ENCODE results near the gene ACTN1.
A peak's percentile ranks its signal among the peaks of the same experiment; 100 is the strongest.
"Not testable (repeated sequence)": the region's sequence is repeated elsewhere in the genome, so short reads cannot be mapped to it uniquely, and the experiment has no call there.

ACTN1 gene

DNA sequence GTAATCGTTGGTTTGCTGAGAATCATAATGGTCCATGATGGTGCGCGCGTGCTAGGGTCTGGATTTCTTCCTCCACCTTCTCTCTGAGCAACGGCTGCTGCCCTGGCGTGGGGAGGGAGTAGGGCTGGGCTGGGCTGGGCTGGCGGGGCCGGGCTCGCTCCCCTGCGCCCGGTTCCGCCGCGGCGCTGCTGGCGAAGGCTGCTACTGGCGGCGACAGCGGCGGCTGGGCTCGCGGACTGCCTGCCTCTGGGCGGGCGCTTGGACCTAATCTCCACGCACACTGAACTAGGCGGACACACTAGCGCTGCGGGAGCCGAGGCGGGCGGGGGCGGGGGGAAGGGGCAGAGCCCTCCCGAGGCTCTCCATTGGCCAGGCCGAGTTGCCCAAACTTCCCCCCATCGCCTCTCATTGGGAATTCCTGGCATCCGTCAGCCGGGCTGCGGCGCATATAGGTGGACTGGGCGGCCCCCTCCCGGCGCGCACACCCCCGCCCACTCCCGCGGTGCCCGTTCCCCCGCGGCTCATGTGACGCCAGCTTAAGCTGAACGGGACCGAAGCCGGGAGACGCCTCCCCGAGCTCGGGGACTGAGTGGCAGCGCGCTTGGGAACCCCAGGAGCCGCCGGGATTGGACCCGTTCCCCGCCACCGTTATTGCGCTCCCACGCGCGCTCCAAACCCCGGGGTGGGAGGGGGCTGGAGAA lies at the start of gene ACTN1:
TSS of gene ACTN1 (minus strand) at position 282 of the 701 bp plus-strand sequence. CDS start at position 36, 246 bp downstream.
- peak in 1 of 2 donors; percentile 50 for DNase-seq (ENCODE audit: low read depth in 2 of 2, low spot score in 1 of 2)

DNA sequence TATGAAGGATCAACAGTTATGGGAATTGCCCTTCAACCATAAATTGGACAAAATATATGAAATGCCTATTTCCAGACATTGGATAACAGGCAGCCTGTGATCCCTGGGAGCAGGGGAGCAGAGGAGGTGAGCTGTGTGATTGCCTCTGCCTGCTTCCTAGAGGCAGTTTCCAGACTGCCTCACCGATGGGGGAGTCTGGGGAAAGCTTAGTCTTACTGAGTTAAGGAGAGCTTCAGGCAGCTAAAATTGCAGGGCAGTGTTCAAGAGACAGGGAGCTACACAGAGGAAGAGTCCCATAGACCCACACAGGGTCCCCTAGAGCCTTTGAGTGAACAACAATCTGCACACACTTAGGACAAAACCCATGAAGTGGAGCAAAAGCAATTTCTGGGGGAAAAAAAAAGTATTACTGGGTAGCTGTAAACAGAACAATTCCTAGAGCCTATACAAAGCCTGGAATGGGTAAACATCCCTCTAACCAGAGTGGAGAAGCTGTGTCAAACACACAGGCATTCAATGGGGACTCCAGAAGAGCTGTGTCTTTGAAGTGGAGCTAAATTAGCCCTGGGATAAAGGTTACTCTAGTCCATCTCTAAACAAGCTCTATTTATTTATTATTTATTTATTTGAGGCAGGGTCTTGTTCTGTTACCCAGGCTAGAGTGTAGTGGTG lies 48.3 kb upstream of the ACTN1 start:
- DNase-seq (ENCODE audit: low read depth in 2 of 2, low spot score in 1 of 2): no peak

DNA sequence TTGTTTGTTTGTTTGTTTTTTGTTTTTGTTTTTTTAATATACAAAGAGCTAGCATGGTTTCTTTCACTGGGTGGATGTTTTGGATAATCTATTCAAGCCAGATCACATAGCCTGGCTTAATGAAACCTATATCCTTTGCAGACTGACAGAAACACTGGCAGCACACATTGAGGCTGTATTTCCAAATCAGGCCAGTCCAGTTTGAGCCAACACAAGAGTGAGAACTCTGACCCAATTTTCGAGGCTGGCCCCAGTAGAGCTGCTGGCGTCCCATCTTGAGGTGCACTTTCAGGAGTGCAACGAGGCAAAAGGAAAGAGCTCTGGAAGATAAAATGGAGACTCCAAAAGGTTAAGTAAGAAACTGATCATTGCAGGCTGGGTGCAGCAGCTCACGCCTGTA lies 43.9 kb upstream of the ACTN1 start:
- DNase-seq (ENCODE audit: low read depth in 2 of 2, low spot score in 1 of 2): no peak

DNA sequence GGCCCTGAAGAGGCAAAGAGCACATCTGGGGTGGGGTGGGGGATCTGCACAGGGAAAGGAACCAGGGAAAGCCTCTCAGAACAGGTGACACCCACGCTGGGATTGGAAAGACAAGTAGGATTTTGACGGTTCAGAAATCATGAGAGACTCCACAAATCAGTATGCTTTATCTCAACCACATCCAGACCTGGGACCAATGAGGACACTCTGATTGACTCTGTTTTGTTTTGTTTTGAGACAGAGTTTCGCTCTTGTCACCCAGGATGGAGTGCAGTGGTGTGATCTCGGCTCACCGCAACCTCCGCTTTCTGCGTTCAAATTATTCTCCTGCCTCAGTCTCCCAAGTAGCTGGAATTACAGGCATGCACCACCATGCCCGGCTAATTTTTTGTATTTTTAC lies 43.0 kb upstream of the ACTN1 start:
- DNase-seq (ENCODE audit: low read depth in 2 of 2, low spot score in 1 of 2): not testable (repeated sequence)

DNA sequence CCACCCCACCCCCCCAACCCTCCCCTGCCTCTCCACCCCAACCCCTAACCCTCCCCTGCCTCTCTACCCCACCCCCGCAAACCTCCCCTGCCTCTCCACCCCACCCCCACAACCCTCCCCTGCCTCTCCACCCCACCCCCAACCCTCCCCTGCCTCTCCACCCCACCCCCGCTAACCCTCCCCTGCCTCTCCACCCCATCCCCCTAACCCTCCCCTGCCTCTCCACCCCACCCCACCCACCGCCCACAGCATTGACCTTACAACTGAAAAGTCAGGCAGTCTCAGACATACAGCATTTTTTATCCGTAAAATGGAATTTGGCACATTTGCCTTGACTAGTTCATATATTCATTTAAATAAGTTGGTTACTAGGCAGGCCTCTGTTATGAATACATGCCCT lies 38.6 kb upstream of the ACTN1 start:
- DNase-seq (ENCODE audit: low read depth in 2 of 2, low spot score in 1 of 2): no peak

DNA sequence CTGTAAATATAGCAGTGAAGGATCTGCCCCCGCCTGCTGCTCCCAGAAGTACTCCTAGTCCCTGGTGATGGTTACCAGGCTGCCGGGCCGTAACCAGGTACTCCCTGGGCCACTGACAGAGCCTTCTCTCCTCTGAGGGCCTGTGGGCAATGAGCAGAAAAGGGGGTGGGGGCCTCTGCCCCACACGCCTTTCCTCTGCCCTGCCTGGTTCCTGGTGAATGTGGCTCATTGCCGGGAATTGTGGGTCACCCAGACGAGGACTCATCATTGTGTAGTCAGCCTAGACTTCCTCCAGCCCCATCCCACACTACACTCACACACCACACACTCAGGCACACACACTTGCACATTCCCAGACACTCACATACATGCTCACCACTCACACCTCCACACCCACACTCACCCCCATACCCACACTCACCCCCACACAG lies 35.7 kb upstream of the ACTN1 start:
- no peak for DNase-seq (ENCODE audit: low read depth in 2 of 2, low spot score in 1 of 2)

DNA sequence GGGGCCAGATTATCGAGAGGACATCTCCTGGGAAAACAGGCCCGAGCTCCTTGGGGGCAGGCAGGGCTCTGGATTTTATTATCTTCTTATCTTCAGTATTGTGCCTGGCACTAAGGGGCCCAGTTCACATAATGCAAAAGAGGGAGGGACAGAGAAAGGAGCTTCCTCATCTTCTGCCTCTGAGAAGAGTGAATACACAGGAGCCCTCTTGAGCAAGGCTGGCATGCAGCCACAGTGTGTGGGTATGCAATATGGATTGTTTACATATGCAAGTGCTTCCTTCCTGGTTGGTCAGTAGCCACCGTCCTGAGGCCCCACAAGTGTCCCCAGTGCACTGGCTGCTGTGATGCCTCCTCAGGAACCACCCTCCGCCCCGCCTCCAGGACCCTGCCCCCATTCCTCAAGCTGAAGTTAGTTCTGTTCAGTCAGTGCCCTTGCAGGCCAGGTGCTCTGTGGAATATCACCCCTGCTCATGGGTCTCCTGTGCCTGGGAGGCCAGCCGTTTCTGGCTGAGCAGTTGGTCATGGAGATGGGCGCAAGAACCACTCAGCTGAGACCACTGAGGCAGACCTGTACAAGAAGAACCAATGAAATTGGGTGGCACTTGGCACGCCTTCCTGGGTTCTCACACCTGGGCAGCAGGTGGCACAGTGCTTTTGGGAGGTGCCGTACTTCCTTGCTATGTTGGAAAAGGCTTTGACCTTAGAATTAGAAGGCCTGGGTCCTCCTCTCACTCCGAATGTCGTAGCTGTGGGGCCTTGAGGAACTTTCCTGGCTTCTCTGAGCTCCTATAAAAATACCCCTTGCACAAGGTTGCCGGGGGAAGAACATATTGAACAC lies 35.1 kb upstream of the ACTN1 start:
- DNase-seq (ENCODE audit: low read depth in 2 of 2, low spot score in 1 of 2): no peak

DNA sequence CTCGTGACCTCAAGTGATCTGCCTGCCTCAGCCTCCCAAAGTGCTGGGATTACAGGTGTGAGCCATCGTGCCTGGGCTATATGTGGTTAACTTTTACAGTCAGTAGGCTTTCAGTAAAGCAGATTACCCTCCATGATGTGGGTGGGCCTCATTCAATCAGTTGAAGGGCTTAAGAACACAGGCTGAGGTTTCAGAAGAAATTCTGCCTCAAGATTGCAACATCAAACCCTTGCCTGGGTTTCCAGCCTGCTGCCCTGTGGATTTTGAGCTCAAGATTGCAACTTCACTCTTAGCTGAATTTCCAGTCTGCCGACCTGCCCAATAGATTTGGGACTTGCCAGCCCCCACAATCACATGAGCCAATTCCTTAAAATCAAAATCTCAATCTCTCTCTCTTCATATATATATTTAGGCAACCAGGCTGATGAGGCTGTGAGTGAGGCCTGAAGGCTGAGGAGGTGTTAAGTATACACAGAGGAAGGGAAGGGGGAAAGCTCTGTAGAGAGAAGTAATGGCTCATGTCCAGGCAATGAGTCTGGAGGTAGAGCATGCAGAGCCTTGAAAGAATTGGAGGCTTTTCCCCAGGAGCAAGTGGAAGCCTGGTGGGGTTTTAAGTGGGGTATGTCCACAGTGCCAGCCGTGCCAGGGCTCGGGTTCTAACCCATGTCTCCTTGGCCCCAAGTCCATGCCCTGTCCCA lies 33.3 kb upstream of the ACTN1 start:
- DNase-seq (ENCODE audit: low read depth in 2 of 2, low spot score in 1 of 2): no peak

DNA sequence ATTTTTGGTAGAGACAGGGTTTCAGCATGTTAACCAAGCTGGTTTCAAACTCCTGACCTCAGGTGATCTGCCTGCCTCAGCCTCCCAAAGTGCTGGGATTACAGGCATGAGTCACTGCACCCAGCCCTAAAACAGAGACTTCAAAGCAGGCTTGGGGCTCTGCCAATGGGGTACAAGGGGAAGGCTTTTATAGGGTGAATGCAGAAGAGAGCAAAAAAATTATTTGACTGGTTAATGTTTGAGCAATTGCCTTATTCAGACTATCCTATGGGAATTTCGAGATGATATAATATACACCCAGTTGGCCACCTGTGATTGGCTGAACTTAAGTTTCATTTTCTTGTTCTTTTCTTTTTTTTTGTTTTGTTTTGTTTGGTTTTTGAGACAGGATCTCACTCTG lies 31.5 kb upstream of the ACTN1 start:
- DNase-seq (ENCODE audit: low read depth in 2 of 2, low spot score in 1 of 2): no peak

DNA sequence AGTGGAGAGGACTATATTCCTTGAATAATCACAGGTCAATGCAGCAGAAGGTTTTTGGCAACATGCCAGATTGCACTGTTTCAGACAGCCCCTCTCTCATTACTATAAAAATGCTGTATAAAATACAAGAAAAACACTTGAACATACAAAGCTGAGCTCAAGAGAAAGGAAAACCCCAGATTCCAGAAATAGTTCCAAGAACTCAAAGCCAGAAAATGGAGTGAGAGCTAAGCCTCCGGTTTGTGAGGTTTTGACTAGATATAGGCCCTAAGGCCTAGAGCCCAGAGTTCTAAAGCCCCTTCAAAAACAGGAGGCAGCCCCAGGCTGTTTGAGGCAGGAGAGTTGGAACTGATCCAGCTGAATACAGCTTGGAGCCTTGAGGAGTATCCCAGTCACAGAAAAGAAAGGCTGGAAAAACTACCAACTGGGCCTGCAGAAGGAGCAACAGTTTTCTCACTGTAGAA lies 29.4 kb upstream of the ACTN1 start:
- no peak for DNase-seq (ENCODE audit: low read depth in 2 of 2, low spot score in 1 of 2)

DNA sequence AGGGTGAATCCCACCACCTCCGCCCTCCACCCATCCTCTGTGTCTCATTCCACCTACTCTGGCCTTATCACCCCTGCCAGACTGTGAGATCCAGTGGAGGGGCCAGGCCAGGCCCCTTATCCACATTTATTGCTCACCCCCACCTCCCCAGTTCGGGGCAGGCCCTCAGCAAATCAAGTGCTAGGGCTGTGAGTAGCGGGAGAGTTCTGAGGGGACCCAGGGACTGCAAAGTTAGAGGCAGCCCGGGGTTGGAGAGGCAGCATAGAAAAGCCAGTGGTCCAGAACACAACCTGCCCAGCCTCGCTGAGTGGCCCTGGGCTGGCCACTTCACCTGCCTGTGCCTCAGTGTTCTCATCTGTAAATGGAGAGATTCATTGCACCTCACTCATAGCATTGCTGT lies 27.2 kb upstream of the ACTN1 start:
- DNase-seq (ENCODE audit: low read depth in 2 of 2, low spot score in 1 of 2): no peak

DNA sequence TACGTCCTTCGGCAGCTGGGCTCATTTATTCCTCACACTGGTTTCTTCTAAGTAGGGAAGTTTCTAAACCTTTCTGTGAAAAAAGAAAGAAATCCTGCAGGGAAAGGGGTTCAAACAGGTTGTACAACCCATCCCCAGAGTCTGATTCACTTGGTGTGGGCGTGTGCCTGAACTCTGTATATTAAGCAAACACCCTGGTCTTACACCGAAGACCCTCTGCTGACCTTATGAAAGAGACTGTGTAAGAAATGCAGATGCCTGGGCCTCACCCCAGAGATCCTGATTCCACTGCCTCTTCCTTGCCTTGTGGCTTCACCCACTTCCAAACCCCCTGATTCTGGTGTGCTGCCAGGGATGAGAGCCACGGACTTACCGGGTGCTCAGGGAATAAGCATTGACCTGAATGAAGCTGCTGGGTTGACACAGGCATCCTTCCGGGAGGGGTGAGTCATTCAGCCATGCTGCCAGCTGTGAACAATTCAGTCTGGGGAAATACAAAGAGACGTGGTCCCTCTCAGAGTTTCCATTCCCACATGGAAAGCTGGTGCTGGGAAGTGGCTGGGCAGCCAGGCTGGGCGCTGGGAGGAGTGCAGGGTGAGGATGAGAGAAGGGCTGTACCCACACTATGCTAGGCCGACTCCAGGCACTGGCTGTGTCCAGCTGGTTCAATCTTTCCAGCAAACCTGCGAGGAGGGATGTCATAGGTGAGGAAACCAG lies 26.5 kb upstream of the ACTN1 start:
- no peak for DNase-seq (ENCODE audit: low read depth in 2 of 2, low spot score in 1 of 2)

DNA sequence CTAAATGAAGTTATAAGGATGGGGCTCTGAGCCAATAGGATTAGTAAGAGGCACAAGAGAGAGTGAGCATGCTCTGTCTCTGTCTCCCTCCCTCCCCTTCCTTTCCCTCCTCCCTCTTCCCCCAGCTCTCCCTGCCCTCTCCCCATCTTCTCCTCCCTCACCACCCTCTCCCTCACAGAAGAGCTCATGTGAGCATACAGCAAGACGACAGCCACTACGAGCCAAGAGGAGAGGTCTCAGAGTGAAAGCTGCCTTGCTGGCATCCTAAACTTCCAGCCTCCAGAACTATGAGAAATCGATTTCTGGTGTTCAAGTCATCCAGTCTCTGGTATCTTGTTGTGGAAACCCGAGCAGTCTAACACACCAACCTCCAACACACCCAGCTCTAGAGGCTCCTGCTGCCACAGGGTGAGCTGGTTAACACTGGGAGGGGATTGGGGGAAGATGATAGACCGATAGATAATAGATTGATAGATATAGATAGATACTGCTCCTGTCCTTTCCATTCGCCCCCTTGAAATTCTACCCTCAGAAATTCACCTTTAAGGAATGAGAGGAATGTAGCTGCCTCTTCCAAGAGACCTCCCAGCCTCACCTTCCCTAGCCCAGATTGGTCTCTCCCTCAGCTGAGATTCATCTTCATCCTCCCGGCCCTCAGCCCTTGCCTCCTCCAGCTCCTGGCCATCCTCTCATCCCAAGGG lies 25.8 kb upstream of the ACTN1 start:
- DNase-seq (ENCODE audit: low read depth in 2 of 2, low spot score in 1 of 2): no peak

DNA sequence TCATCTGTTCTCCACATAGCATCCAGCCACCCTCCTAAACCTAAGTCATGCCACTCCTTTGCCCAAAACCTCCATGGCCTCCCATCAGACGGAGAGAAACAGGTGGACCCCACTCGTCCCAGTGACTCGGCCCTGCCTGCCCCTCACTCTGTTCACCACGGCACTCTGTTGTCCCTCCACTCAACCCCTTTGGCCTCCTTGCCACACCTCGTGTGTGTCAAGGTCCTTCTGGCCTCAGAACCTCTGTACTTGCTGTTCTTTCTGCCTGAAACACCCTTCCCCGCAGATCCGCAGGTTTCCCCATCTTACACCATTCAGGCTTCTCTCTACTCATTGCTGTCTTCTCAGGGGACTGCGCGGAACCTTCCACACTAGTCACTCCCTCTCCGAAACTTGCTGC lies 24.5 kb upstream of the ACTN1 start:
- no peak for DNase-seq (ENCODE audit: low read depth in 2 of 2, low spot score in 1 of 2)

DNA sequence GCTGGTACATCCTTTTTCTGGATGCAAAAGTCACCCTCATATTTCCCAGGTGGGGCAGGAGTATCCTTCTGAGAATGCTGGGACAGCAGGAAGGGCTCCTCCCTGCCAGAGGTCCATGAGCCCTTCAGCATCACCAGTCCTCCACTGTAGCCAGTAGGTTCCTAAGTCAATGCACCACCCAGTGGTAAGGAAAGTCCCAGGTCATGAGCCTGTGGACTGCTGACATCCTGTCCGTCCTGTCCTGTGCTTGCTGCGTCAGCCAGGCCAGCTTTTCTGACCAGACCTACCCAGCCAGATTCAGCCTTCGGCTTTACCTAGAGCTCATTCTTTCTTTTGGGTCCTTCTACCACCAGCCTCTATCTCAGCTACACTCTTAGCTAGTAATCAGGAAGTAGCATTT lies 23.0 kb upstream of the ACTN1 start:
- no peak for DNase-seq (ENCODE audit: low read depth in 2 of 2, low spot score in 1 of 2)

DNA sequence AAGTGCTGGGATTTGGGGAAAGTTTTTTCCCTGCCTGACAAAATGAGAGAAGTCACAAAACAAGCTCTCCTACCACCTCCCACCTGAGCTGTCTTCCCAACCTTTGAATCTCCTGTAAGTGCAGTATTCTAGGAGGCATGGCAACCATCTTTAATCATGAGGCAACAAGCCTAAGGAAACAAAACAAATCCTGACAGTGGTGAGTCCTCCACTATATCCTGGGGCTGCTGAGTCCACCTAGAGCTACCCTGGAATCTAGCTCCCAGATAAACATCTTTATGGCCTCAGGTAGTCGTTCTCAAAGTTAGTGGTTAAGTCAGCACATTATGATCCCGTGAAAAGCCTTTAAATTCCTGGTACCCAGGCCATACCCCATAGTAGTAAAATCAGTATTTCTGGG lies 22.3 kb upstream of the ACTN1 start:
- DNase-seq (ENCODE audit: low read depth in 2 of 2, low spot score in 1 of 2): no peak

DNA sequence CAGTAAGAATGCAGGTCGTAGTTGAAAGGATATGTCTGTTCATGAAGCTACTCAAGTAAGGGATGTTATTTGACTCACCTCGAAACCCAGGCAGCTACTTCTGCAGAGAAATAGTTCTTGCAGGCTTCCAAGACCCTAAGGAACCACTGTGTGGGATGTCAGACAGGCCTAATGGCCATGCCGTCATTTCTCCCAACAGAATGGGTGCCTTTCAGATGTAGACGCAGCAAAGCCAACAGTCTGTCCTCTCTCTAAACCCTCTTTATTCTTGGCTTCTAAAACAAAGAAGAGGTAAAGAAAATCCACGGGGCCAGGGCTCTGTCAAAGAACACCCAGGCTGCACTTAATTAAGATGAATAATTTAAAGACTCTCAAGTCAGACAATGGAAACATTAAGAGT lies 19.0 kb upstream of the ACTN1 start:
- no peak for DNase-seq (ENCODE audit: low read depth in 2 of 2, low spot score in 1 of 2)

DNA sequence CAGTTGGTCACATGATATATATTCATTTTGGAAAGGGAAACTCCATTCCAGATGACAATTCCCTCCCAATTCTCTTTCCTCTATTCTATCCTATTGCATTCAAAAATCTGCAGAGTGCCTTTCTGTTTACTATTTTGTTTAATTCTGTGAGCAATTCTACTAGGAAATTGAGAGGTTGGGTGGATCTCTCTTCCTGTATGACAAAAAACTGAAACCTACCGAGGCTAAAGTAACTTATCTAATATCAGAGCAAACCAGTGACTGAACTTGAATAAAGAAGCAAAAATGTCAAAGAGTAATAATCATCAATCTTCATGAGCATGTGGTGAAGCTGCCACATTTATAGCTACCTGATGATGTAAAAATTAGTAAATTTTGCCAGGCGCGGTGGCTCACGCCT lies 16.6 kb upstream of the ACTN1 start:
- DNase-seq (ENCODE audit: low read depth in 2 of 2, low spot score in 1 of 2): no peak

DNA sequence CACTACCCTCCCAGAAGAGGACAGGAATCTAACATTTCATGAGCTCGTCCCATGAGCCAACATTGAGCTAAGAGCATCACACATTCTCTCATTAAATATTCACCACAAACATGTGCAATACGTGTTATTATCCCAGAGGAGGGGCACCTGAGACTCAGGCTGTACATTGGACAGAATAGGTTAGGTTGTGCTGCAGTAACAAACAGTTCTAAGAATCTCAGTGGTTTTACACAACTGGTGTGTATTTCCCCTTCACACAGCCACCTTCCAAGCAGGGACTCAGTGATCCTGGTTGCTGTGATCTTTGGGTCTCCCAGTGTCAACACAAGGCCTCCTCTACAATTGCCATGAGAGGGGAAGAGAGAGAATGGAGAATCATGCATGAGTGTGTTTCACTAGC lies 15.0 kb upstream of the ACTN1 start:
- no peak for DNase-seq (ENCODE audit: low read depth in 2 of 2, low spot score in 1 of 2)

DNA sequence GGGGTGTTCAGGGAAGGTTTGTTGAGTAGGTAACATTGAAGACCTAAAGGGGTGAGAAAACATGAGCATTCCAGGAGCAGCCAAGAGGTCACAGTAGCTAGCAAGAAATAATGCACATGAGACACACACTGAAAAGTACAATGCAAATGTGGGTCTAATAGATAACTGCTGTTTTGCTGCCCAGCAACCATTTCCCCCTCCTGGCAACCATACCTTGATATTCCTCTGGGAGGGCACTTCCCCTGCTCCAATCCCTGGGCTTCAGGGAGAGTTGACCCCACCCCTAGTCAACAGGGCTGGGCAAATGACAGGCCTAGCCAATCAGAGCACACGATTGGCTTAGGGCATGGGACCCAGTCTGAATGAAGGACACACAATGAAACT lies 8.5 kb upstream of the ACTN1 start:
- no peak for DNase-seq (ENCODE audit: low read depth in 2 of 2, low spot score in 1 of 2)

Data from stimulated activated CD8-positive, alpha-beta memory T cell treated with anti-CD3 and anti-CD28 coated beads, Interleukin-4, amount 100 ng/mL, for 4 hours (primary cell).